CD4-positive, alpha-beta T cell treated with Interleukin-2 at 100 ng/mL for 4 hours (primary cell): Measurements from ENCODE around the gene TYW5.

Experiments
- DNase-seq: peaks from one replicate; pipeline ENCODE4 v3.0.0-alpha.2; 2020; ENCODE audit warnings: low spot score

Gene TYW5, protein sequence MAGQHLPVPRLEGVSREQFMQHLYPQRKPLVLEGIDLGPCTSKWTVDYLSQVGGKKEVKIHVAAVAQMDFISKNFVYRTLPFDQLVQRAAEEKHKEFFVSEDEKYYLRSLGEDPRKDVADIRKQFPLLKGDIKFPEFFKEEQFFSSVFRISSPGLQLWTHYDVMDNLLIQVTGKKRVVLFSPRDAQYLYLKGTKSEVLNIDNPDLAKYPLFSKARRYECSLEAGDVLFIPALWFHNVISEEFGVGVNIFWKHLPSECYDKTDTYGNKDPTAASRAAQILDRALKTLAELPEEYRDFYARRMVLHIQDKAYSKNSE

DNA sequence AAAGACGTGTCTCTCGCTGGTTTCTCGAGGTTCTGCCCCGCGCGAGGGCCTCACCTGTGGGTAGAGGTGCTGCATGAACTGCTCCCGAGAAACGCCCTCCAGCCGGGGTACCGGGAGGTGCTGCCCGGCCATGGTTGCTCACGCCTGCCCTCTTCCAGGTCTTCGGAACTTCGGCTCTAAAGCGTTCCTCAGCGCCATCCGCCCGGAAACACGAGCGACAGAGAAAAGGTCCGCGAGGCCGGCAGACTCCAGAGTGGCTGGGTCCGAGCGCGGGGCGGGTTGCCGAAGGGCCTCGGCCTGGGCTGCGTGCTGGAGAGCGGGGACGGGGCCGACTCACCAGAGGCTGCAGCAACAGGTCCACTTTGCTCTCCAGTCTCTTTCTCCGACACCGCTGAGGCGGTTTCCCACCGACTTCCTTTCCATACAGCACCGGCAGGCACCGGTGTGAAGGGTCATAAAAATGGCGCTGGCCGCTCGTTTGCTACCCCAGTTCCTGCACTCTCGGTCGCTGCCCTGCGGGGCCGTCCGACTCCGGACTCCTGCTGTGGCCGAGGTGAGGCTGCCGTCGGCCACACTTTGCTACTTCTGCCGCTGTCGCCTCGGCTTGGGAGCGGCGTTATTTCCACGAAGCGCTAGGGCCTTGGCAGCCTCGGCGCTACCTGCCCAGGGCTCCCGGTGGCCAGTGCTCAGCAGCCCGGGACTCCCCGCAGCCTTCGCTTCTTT lies at the start of gene TYW5, which contains the start of gene MAIP1:
TSS of gene TYW5 (minus strand) at position 153 of the 723 bp plus-strand sequence. CDS start at position 132, 21 bp downstream.
TSS of gene MAIP1 (plus strand) at position 244 of the 723 bp plus-strand sequence. CDS start at position 461, 217 bp downstream.
- DNase-seq = peak; percentile 79

DNA sequence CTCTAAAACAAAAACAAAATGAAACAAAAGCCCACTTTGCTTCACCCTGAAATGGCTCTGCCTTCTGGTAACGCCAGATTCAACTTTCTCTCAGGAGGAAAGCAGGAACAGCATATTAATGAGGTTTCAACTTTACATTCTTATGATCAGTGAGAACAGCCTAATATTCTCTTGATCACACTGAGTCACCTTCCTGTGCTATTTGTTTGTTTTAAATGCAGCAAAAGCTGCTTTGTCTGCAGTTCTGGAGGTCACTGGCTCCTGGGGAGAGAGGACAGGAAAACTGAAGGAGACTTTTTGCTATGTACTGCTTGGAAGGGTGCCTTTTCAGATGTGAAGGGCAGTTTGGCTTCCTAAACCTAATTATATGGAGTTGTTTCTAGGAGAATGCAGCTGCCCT lies 48.2 kb upstream of the TYW5 start:
- DNase-seq = no peak

DNA sequence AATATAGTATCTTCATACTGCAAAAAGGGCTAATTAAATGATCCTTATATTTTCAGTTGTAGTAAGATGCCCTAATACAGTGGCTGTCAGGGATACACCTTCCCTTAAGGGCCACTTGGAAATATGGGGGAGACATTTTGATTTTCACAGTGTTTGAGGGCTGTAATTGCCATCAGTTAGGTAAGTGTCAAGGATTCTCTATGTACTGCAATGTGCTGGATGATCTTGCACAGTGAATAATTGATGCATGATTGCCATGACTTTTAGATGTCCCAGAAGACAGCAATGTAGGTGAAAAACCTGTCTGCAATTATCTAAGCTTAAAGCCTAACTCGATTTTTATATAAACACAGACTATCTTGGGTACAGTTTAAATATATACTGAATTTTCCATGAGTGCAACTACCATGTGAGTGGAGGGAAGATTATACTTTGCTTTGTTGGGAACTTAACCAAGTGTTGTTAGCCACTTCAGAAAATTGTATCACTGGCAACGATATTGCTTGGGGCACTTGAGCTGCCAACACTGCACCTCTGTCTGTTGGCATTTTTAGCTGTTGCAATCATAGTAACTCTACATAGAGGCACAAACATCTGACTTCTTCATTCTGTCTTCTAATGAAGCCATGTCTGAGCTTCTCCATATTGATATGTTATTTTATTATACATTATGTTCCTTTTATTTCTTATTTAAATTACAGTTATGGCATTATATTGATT lies 45.3 kb upstream of the TYW5 start:
- DNase-seq = no peak

DNA sequence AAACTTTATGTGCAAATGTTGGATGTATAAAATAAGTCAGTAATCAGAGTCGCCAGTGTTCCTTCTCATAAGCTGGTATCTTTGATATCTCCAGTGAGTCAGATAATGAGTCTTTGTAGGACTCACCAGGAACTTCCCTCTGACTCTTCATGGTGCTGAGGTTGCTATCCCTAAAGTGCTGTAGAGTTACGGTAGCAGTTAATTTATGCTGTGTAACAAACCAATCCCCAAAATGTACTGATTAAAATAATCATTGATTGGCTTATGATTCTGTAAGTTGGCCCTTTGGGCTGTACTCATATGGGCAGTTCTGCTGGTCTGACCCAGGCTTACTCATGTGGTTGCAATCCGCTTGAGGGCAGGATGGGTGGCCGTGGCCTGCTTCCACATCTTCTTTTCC lies 43.9 kb upstream of the TYW5 start:
- no peak for DNase-seq

DNA sequence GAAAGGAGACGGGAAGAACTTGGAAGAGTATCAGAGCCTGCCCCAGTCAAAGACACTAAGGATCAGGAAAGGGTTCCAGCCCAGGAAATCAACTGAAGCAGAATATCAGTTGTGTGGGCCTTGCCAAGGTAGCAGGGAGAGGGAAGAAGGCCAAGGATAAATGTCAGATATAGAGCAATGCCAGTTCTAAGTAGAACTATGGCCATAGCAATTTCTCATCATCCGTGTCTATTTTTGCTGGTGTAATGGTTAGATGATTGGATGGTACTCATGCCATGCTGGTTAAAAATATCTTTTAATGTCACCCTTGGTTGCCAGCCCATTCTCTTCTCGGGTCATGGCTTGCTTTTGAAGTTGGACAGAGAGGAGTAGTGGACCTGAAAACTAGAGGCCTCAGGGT lies 42.0 kb upstream of the TYW5 start:
- DNase-seq = no peak

DNA sequence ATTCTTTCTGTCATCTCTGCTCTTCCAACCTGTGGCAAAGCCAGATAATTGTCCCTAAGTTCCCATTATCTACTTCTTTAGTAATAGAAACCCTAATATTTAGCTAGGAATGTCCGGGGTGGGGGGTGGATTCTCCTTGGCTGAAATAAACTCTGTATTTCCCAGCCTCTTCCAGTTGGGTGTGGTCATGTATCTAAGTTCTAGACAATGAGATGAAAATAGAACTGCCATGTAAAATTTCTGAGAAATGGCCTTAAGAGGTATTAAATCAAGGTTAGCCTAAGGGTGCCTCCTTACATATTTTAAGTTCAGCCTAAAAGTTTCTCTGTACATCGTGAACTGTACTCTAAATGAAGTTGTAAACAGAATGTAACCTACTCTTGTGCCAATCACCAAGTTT lies 39.6 kb upstream of the TYW5 start:
- no peak for DNase-seq

DNA sequence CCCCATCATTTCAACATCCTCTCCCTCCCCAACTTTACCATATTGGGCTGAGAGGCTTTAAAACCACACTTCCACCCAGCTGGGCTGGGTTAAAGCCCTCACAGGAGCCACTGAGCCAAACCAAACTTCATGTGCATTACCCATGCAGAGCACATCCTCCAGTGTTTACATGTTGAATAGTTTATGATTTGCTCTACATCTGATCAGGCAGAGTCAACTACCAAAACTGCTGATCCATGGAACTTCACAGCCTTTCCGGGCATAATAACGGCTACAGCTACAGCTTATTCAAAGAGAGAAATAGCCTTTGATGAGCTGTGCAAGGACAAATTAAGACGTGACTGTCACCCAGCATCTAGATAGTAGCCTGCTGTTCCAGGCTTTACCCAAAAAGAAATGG lies 39.1 kb upstream of the TYW5 start:
- DNase-seq = no peak

DNA sequence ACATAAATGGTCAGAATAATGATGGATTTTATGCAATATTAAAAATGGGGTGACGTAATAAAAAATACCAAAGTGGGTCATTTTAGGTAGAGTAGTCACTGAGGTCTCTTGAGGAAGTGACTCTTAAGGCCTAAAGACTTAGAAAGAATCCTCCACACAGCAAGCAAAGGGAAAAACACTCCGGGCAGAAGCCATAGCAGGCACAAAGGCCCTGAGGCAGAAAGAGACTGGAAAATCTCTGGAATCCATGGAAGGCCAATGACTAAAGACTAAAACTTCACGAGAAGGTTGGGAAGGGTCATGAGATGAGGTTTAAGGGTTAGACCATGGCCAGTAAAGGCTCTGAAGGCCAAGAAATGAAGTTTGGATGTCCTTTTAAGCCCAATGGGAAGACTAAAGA lies 37.0 kb upstream of the TYW5 start:
- no peak for DNase-seq

DNA sequence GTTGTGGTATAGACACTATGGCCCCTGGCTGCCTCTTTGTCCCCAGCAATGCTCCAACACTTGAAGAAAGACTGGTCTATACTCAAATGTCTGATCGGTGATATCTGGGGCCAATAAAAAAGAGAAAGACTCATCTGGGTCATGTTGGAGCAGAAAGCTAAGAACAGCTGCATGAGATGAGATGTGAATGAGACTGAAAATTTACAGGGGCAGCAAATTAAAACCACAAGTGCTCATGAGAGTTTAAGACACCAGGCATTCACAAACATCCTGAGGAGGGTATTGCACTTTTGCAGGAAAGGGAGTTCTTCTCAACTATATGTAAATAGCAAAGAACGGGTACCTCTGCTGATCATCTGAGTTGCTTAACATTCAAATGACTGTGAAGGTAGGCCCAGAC lies 36.4 kb upstream of the TYW5 start:
- no peak for DNase-seq

DNA sequence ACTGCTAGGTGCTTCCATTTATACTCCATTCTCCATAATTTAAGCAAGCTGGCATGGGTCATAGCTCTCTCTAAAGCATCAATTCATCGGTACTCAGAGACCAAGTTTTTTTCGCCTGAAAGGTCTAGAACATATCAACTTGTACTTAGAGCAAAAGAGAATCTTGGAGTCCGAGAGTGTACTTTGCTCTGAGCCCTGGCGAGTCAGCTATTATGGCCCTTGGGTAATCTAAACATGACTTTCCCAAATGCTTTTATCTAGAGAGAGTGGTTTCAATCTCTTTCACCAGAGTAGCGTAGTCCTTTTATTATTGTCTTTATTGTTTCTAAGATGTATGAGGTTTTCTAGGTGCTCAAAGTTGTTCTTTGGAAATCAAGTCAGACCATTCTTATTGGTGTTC lies 34.5 kb upstream of the TYW5 start:
- DNase-seq = no peak

DNA sequence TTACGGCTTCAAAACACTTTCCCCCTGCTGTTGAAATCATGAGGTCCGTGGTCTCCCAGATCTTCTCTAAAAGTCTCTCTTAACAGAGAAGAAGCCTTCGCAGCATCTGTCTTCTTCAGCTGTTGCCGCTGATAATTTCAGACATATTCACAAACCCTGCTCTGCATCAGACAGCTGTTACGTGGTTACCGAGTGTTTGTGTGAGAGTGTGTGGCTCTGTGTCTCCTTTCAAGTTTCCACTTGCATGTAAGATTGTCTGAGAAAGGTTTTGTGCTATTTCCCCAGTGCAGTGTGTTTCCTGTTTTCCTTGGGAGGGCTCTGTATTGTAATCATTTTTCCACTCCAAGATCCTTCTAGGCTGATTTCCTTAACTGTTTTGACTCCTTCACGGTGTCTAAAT lies 32.9 kb upstream of the TYW5 start:
- no peak for DNase-seq

DNA sequence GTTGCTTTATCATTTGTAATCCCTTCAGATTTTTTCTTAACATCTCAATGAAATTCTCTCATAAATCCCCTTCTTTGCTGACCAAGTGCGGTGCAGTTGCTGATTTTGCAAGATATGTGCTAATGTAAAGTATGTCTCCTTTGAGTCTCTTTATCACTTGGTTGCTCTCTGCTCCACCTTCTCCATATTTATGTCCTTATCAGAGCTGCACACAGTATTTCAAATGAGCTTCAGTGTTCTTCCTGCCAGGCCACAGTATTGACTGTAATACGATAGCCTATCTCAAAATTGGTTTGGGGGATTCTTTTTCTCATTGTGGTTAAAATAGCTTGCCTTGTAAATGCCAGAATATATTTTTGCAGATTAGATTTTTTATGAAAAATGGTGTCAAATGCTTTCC lies 32.3 kb upstream of the TYW5 start:
- no peak for DNase-seq

DNA sequence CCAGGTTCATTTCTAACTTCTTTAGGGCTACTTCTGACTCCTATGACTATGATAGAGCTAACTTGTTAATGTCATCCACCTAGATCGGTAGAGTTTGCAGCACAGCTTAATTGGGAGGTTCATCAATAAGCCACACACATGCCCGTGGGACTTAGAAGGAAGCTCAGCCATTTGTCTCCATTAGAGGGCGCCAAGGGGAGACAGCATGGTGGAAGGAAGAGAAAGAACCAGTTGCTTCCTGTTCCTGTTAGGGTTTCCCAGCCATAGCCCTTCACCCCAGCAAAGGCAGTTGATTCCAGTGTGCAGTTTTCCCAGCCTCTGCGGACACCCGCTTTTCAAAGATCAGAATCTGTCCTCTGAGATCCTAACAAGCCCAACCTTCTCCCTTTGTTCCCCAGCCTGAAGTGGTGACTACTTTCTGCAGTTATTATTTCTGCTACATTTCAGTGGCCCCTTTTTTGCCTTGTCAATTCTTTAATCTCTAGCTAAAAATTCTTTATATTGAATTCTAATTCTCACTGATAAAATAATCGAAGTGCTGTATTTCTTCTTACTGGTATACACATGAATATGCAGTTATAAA lies 30.4 kb upstream of the TYW5 start:
- peak; percentile 55 for DNase-seq

DNA sequence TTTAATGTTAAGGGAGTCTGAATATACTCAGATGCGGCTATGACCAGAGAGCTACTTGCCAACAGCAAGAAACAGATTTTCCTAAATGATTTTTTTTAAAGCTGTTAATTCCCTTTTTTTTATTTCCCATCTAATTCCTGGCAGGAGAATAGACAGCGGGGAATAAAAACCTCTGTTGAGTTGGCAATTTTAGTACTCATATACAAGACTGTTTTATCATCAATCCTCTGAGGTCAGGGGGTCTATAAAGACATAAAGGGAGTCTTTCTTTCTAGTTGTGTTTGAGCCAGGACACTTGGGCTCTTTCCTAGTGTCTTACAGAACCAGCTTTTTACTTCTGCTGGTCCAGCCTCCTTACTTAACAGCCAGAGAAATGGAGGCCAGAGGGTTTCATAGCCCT lies 29.5 kb upstream of the TYW5 start:
- no peak for DNase-seq

DNA sequence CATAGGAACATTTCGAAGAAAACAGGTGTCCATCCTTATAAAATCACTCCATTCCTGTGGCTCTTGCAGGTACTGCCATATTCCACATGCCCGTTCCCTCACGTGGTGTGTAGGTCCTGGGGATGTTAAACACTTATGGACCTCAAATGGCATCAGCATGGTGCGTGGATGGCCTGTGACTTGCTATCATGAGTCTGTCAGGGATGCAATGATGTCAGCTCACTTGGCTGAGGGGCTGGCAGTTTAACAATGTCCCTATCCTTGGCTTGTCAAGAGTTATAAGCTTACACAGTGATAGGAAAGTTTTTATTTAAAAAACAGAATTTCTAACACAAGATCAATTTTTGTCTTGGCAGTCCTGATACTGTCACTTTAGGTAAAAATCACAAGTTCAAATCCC lies 28.9 kb upstream of the TYW5 start:
- DNase-seq = no peak

DNA sequence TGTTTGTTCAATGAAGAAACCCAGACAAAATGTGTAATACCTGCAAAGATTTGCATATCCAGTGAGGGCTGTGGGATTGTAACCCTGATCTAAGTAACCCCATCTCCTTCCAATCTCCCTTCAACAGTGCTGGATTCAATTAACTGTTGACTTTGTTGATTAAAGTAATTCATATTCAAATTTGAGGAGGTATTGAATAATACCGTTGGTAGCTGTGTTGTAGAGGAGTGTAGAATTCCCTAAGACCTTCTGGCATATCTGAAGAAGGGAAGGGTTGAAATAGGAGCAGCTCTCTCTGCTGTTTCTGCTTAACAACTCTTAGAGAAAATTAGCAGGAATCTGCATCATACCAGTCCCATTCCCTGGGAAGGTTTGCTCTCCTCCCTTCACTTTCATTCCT lies 28.2 kb upstream of the TYW5 start:
- no peak for DNase-seq

DNA sequence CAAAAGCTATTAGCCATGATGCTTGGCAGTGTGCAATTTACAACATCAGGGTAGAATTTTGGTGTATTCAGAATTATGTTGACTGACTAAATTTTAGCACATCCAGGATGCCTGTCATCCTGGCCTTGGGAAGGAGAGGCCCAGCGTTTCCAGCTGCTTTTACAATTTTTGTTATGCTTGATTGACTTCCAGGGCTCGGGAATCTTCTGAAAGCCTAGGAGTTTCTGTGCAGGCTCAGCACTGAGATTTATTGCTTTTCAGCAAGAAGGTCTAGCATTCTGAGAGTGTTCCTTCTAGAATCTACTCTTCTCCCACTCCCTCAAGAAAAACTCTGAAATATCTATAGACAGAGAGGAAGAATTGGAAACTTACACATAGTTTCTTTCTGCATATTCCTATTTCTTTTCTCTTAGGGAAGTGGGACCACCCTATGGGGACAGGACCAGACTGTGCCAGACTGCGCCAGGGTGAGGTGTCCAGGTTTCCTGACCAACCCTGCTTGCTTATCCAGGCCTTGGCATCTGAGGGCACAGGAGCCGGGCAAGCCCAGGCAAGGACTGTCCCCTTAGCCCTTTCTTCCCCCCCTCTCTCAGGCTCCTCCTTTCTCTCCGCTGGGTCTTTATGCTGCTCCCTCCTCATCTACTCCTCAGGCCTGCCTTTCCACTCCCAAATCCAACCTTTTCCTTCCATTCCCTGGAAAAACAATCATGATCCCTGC lies 27.0 kb upstream of the TYW5 start:
- no peak for DNase-seq

DNA sequence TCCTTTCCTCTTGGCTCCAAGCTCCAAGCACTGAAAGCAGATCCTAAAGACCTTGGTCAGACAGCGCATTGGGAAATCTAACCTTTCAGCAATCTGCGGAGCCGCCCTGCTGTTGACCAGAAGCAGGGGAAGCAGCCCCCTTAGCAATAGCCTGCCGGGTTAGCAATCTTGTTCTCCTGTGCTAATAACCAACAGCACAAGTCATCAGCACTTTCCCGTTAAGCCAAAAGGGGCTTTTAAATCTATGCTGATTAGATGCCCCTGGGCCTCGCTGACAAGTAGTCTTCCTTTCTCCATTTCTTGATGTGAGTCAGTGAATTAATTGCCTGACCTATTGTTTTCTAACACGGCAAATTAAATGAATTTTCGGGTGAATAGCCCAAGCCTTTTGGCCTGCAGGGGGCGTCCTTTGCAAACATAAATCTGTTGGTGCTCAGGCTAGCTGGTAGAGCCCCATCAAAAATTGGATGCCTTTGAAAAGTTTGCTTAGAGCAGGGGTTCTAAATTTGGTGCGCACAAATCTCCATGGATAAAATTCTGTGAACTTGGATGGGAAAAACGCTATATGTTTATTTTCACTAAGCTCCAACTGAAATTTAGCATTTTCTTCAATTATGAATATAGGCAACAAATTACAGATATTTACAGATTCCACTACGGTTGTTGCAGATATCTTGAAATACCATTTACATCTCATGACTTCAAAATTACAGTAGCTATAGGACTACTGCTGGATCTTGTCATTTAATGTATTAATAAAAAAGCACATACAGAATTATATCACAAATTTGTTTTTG lies 24.7 kb upstream of the TYW5 start:
- peak; percentile 79 for DNase-seq

DNA sequence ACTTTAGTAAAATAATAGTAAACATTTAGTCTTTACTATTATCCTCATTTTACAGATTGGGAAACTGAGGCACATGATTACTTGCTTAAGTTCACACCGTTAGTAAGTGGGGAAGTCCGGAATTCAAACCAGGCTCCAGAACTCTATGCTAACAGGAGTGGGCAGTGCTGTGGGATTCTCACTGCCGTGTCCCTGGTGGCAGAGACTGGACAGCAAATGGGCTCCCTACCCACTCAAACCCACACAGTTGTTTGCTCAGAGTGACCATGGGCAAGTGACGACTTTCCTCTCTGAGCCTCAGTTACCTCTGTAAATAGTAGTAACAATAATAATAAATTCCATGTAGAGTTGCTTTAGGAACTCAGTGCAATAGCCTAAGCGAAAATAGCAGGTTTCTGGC lies 24.1 kb upstream of the TYW5 start:
- DNase-seq = no peak

DNA sequence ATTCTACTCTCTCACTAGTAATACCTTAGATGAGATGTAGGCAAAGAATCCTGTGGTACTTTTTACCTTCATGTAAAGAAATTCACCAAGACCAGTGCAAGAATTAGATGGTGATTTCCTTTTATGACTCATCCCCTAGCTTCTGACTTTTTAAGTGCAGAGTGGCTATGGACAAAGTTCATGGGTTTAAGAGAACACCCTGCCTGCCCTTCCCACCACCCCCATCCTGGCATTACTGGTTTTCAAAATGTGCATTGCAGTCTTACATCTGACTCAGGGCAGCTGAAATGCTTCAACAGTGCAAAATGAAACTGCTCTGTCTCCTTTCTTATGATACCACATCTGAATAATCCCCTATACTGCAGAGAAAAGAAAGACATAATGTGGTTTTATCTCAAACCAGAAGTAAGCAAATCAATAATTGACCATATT lies 22.7 kb upstream of the TYW5 start:
- no peak for DNase-seq

DNA sequence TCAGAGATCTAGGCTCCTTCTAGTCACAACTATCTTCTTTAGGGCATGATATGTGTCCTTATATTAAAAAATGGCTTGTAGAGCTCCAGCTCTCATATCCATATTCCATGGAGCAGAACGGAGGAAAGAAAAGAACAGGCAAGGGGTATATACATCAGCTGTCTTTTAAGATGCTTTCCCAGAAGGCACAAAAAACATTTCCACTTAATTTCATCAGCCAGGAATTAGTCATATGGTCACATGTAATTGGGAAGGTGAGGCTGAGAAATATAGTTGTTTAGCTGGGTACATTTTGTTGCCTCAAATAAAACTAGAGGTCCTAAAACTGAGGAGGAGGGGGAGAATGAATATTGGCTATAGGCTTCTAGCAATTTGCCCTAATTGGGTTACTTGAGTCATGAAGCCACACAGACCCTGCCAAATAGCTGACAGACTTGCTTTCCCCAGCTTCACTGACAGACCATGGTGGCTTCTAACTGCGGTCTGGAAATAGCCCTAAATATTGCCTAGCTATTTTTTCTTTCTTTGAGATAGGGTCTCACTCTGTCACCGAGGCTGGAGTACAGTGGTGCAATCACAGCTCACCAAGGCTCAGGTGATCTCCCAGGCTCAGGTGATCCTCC lies 20.1 kb upstream of the TYW5 start:
- DNase-seq = no peak
